ENCODE results near the gene CYP4F8.
"Not testable (repeated sequence)": the region's sequence is repeated elsewhere in the genome, so short reads cannot be mapped to it uniquely, and the experiment has no call there.

Gene CYP4F8

GRCh38 chr19:15644816-15645215, 29.8 kb downstream of the CYP4F8 start:
- no peak for DNase-seq (ENCODE audit: low read depth)

- DNase-seq (ENCODE audit: low read depth) = no peak
Measured at GRCh38 chr19:15649526-15649925, 34.5 kb downstream of the CYP4F8 start.

GRCh38 chr19:15650123-15650522, 35.1 kb downstream of the CYP4F8 start:
- not testable (repeated sequence) for DNase-seq (ENCODE audit: low read depth)

GRCh38 chr19:15651791-15652190, 36.8 kb downstream of the CYP4F8 start:
- no peak for DNase-seq (ENCODE audit: low read depth)

GRCh38 chr19:15652559-15653278, 37.7 kb downstream of the CYP4F8 start:
- DNase-seq (ENCODE audit: low read depth) = no peak

- no peak for DNase-seq (ENCODE audit: low read depth)
Measured at GRCh38 chr19:15656467-15656866, 41.4 kb downstream of the CYP4F8 start.

GRCh38 chr19:15663247-15663646, 48.2 kb downstream of the CYP4F8 start:
- DNase-seq (ENCODE audit: low read depth) = no peak

- no peak for DNase-seq (ENCODE audit: low read depth)
Measured at GRCh38 chr19:15666186-15666585, 51.2 kb downstream of the CYP4F8 start.

GRCh38 chr19:15666883-15667282, 51.9 kb downstream of the CYP4F8 start:
- no peak for DNase-seq (ENCODE audit: low read depth)

GRCh38 chr19:15669440-15669839, 54.4 kb downstream of the CYP4F8 start:
- no peak for DNase-seq (ENCODE audit: low read depth)

- DNase-seq (ENCODE audit: low read depth) = no peak
Measured at GRCh38 chr19:15669891-15670290, 54.9 kb downstream of the CYP4F8 start.

GRCh38 chr19:15671237-15671821, 56.3 kb downstream of the CYP4F8 start:
- no peak for DNase-seq (ENCODE audit: low read depth)

- DNase-seq (ENCODE audit: low read depth) = no peak
Measured at GRCh38 chr19:15671891-15672579, 57.0 kb downstream of the CYP4F8 start.

GRCh38 chr19:15672580-15673175, 57.7 kb downstream of the CYP4F8 start, which contains the start of gene CYP4F12:
TSS of gene CYP4F12 (plus strand) at chr19:15673087. CDS start at chr19:15673530, 443 bp downstream.
- peak; percentile 17 for DNase-seq (ENCODE audit: low read depth)

- no peak for DNase-seq (ENCODE audit: low read depth)
Measured at GRCh38 chr19:15673176-15673654, 58.2 kb downstream of the CYP4F8 start.

GRCh38 chr19:15675560-15675959, 60.5 kb downstream of the CYP4F8 start:
- DNase-seq (ENCODE audit: low read depth) = no peak

- DNase-seq (ENCODE audit: low read depth) = no peak
Measured at GRCh38 chr19:15679089-15679488, 64.1 kb downstream of the CYP4F8 start.

GRCh38 chr19:15679865-15680264, 64.8 kb downstream of the CYP4F8 start:
- not testable (repeated sequence) for DNase-seq (ENCODE audit: low read depth)
